DND-41 (cell line): ENCODE measurements around the gene THSD4.

Source experiments
- EZH2 ChIP-seq: IDR thresholded peaks from 3 replicates; pipeline ENCODE4 v1.6.1; 2012; ENCODE audit warnings: borderline replicate concordance, low read depth, mild to moderate bottlenecking, moderate library complexity, low read length, inconsistent platforms; ENCODE audit not compliant: severe bottlenecking
- TF ChIP-seq, protein P1 (sequence below): IDR thresholded peaks from 2 replicates; pipeline ENCODE4 v1.5.1; 2012; ENCODE audit warnings: borderline replicate concordance, low read length, moderate library complexity, mild to moderate bottlenecking; ENCODE audit not compliant: poor library complexity, severe bottlenecking; ENCODE audit errors: extremely low read depth

GRCh38 chr15:71813723-71814470 lies 698.6 kb downstream of the THSD4 start:
- TF ChIP-seq, protein P1, sequence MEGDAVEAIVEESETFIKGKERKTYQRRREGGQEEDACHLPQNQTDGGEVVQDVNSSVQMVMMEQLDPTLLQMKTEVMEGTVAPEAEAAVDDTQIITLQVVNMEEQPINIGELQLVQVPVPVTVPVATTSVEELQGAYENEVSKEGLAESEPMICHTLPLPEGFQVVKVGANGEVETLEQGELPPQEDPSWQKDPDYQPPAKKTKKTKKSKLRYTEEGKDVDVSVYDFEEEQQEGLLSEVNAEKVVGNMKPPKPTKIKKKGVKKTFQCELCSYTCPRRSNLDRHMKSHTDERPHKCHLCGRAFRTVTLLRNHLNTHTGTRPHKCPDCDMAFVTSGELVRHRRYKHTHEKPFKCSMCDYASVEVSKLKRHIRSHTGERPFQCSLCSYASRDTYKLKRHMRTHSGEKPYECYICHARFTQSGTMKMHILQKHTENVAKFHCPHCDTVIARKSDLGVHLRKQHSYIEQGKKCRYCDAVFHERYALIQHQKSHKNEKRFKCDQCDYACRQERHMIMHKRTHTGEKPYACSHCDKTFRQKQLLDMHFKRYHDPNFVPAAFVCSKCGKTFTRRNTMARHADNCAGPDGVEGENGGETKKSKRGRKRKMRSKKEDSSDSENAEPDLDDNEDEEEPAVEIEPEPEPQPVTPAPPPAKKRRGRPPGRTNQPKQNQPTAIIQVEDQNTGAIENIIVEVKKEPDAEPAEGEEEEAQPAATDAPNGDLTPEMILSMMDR, result no peak
- no peak for TF ChIP-seq EZH2
